Caco-2 (cell line): ENCODE results near the gene JAGN1. TPM values are rescaled to one million over a fixed set of nuclear protein-coding genes. Genes with fewer than 3 reads are reported as not detected.

Source experiments
- BruUV-seq: library from RNA; stranded (reverse); fragments of 400-500 nt; replicated peaks from 2 replicates; lab custom pipeline; 2021; lab: Mats Ljungman, UMichigan
- CTCF ChIA-PET: fragments of 300-600 bp; sonication (Branson Sonifier 250); formaldehyde crosslinking; loops from one replicate; lab custom pipeline; 2022; ENCODE audit warnings: antibody characterized with exemption; lab: Charles Lee
- POLR2A ChIA-PET: fragments of 300-600 bp; sonication (Branson Sonifier 250); formaldehyde crosslinking; loops from one replicate; lab custom pipeline; 2022; ENCODE audit warnings: antibody characterized with exemption; lab: Charles Lee
- DNase-seq, 2 experiments: peaks; one replicate each; pipeline versions ENCODE4 v3.0.0 to v3.0.0-alpha.2; 2020 to 2022
- H3K27me3 ChIP-seq: replicated peaks from 2 replicates; pipeline ENCODE4 v1.6.0; 2011; ENCODE audit warnings: low read length; ENCODE audit not compliant: control insufficient read depth, insufficient read depth
- H3K36me3 ChIP-seq: 2 replicates; pipeline ENCODE4 v1.5.1; 2011; ENCODE audit warnings: low read length; ENCODE audit not compliant: control insufficient read depth, insufficient read depth
- H3K4me1 ChIP-seq: fragments of 250-450 bp; sonication (Bioruptor Pico); 2 replicates; pipeline ENCODE4 v1.5.1; 2020; ENCODE audit warnings: mild to moderate bottlenecking
- H3K4me3 ChIP-seq: 2 replicates; pipeline ENCODE4 v1.5.1; 2011; ENCODE audit warnings: low read depth, mild to moderate bottlenecking, control low read depth, low read length
- H3K9me3 ChIP-seq: fragments of 250-450 bp; sonication (Bioruptor Pico); 2 replicates; pipeline ENCODE4 v1.5.1; 2020; ENCODE audit warnings: mild to moderate bottlenecking, moderate library complexity
- H3K27ac Mint-ChIP-seq: one replicate; pipeline ENCODE4 v1.8.0; 2022; ENCODE audit warnings: mixed read lengths; ENCODE audit not compliant: unreplicated experiment
- H3K27me3 Mint-ChIP-seq: one replicate; pipeline ENCODE4 v1.8.0; 2022; ENCODE audit warnings: mixed read lengths; ENCODE audit not compliant: insufficient read depth, unreplicated experiment
- H3K36me3 Mint-ChIP-seq: one replicate; pipeline ENCODE4 v1.8.0; 2022; ENCODE audit warnings: mild to moderate bottlenecking, mixed read lengths; ENCODE audit not compliant: insufficient read depth, unreplicated experiment
- H3K4me1 Mint-ChIP-seq: one replicate; pipeline ENCODE4 v1.8.0; 2022; ENCODE audit warnings: low read depth, mixed read lengths; ENCODE audit not compliant: unreplicated experiment
- H3K4me3 Mint-ChIP-seq: one replicate; pipeline ENCODE4 v1.8.0; 2022; ENCODE audit warnings: mild to moderate bottlenecking, moderate library complexity, mixed read lengths; ENCODE audit not compliant: unreplicated experiment
- H3K9me3 Mint-ChIP-seq: one replicate; pipeline ENCODE4 v1.8.0; 2022; ENCODE audit warnings: mixed read lengths; ENCODE audit not compliant: unreplicated experiment
- intact Hi-C: fragments of 100-400 bp; cut with micrococcal nuclease; formaldehyde crosslinking; loops from one replicate; pipeline ENCODE4 v1.10.0; 2022; ENCODE audit not compliant: unreplicated experiment
- total RNA-seq: library from RNA; stranded (reverse); gene quantifications from 2 replicates; pipeline ENCODE4 v1.2.3, GENCODE V29; 2022
- TF ChIP-seq, protein P1 (sequence below), 2 experiments: fragments of 200-600 bp in 1 of 2; IDR thresholded peaks; 1 replicate in 1 of 2; 2 replicates in 1 of 2; pipeline versions ENCODE4 v1.5.1 to v1.8.0; 2011 to 2022; ENCODE audit warnings: antibody characterized with exemption in 1 of 2, control low read depth in 1 of 2, inconsistent platforms in 1 of 2, low read depth in 1 of 2, low read length in 1 of 2, mild to moderate bottlenecking in 1 of 2, moderate library complexity in 1 of 2; ENCODE audit not compliant: insufficient read depth in 1 of 2, severe bottlenecking in 1 of 2, unreplicated experiment in 1 of 2

Gene JAGN1
- total RNA-seq, 1 experiment from 2014 or later = 34.2 TPM

DNA sequence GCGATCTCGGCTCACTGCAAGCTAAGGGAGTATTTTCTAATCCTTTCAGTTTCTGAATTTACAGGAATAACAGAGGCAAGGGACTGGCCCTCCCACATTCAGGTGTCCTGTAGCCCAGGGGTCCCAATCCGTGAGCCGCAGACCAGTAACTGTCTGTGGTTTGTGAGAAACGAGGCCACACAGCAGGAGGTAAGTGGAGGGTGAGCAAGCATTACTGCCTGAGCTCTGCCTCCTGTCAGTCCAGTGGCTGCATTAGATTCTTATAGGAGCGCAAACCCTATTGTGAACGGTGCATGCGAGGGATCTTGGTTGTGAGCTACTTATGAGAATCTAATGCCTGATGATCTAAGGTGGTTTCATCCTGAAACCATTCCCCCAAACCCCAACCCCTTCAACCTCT lies 21.5 kb downstream of the JAGN1 start:
- peaks cover 9% of the 10 kb centered on the region for H3K36me3 ChIP-seq
- H3K27me3 ChIP-seq = no peaks in the 10 kb centered on the region
- peaks cover 17% of the 10 kb centered on the region for H3K4me1 ChIP-seq
- no peaks in the 10 kb centered on the region for H3K9me3 ChIP-seq
- intact Hi-C loops = no loop called here
- ChIA-PET POLR2A (interaction anchor here (0.6 kb wide), 1 partner anchor 30 kb away, joined by 12 read pairs; no protein-coding TSS in a partner anchor), CTCF (no interaction called here)
- no peak overlapping the region for H3K4me3 Mint-ChIP-seq
- DNase-seq = no peak
- no TSS peak for BruUV-seq
- peaks cover 59% of the 10 kb centered on the region for H3K36me3 Mint-ChIP-seq
- no peaks in the 10 kb centered on the region for H3K27me3 Mint-ChIP-seq
- no peak overlapping the region for H3K27ac Mint-ChIP-seq
- no peak overlapping the region for H3K4me3 ChIP-seq
- H3K4me1 Mint-ChIP-seq = no peaks in the 10 kb centered on the region
- no peaks in the 10 kb centered on the region for H3K9me3 Mint-ChIP-seq
- TF ChIP-seq, protein P1, sequence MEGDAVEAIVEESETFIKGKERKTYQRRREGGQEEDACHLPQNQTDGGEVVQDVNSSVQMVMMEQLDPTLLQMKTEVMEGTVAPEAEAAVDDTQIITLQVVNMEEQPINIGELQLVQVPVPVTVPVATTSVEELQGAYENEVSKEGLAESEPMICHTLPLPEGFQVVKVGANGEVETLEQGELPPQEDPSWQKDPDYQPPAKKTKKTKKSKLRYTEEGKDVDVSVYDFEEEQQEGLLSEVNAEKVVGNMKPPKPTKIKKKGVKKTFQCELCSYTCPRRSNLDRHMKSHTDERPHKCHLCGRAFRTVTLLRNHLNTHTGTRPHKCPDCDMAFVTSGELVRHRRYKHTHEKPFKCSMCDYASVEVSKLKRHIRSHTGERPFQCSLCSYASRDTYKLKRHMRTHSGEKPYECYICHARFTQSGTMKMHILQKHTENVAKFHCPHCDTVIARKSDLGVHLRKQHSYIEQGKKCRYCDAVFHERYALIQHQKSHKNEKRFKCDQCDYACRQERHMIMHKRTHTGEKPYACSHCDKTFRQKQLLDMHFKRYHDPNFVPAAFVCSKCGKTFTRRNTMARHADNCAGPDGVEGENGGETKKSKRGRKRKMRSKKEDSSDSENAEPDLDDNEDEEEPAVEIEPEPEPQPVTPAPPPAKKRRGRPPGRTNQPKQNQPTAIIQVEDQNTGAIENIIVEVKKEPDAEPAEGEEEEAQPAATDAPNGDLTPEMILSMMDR (IDR thresholded peaks at IDR 0.05; ENCODE audit: insufficient read depth in 1 of 2, low read depth in 1 of 2, low read length in 1 of 2, severe bottlenecking in 1 of 2, unreplicated experiment in 1 of 2) = no peak

- POLR2A ChIA-PET = interaction anchor here (0.6 to 0.9 kb wide), 2 partner anchors 10 to 29 kb away, joined by 4 to 12 read pairs; partner anchors contain the start of gene IL17RE
- Histone ChIP-seq H3K4me1 (peaks cover 21% of the 10 kb centered on the region), H3K4me3 (no peak overlapping the region), H3K27me3 (no peaks in the 10 kb centered on the region), H3K9me3 (no peaks in the 10 kb centered on the region), H3K36me3 (peaks cover 9% of the 10 kb centered on the region)
- Mint-ChIP-seq H3K9me3 (no peaks in the 10 kb centered on the region), H3K4me3 (no peak overlapping the region), H3K36me3 (peaks cover 63% of the 10 kb centered on the region), H3K27ac (no peak overlapping the region), H3K4me1 (no peaks in the 10 kb centered on the region), H3K27me3 (no peaks in the 10 kb centered on the region)
- intact Hi-C loops = no loop called here
- DNase-seq = no peak
- CTCF ChIA-PET = no interaction called here
- TF ChIP-seq, protein P1 (IDR thresholded peaks at IDR 0.05; ENCODE audit: insufficient read depth in 1 of 2, low read depth in 1 of 2, low read length in 1 of 2, severe bottlenecking in 1 of 2, unreplicated experiment in 1 of 2) = no peak
- BruUV-seq = no TSS peak
Measured at GRCh38 chr3:9912294-9912935, 22.0 kb downstream of the JAGN1 start.

- peaks cover 6% of the 10 kb centered on the region for H3K36me3 ChIP-seq
- H3K9me3 Mint-ChIP-seq = no peaks in the 10 kb centered on the region
- intact Hi-C loops = no loop called here
- TF ChIP-seq, protein P1 (IDR thresholded peaks at IDR 0.05; ENCODE audit: insufficient read depth in 1 of 2, low read depth in 1 of 2, low read length in 1 of 2, severe bottlenecking in 1 of 2, unreplicated experiment in 1 of 2) = no peak
- H3K4me1 ChIP-seq = peaks cover 21% of the 10 kb centered on the region
- no peaks in the 10 kb centered on the region for H3K4me1 Mint-ChIP-seq
- no peak for DNase-seq
- ChIA-PET POLR2A (interaction anchor here (1.8 to 3.9 kb wide), 2 partner anchors 11 to 16 kb away, joined by 15 to 30 read pairs; partner anchors contain the start of gene IL17RE), CTCF (interaction anchor here (1.6 to 5.0 kb wide), 3 partner anchors 16 to 33 kb away, joined by 4 to 63 read pairs (median 8); partner anchors contain the start of gene CRELD1)
- no peak overlapping the region for H3K4me3 ChIP-seq
- H3K4me3 Mint-ChIP-seq = no peak overlapping the region
- no TSS peak for BruUV-seq
- H3K27me3 Mint-ChIP-seq = no peaks in the 10 kb centered on the region
- H3K27ac Mint-ChIP-seq = no peak overlapping the region
- no peaks in the 10 kb centered on the region for H3K27me3 ChIP-seq
- no peaks in the 10 kb centered on the region for H3K9me3 ChIP-seq
- peaks cover 51% of the 10 kb centered on the region for H3K36me3 Mint-ChIP-seq
Measured at GRCh38 chr3:9913601-9914000, 23.2 kb downstream of the JAGN1 start.
